Activated CD8-positive, alpha-beta T cell treated with anti-CD3 and anti-CD28 coated beads for 36 hours (primary cell): ENCODE measurements around the gene CTCFL. TPM values are rescaled to one million over a fixed set of nuclear protein-coding genes. Genes with fewer than 3 reads are reported as not detected.

Source experiments
- ATAC-seq: fragments of 200-7000 bp; cut with Tn5 transposase; one replicate; pipeline ENCODE4 v1.10.0; 2021; ENCODE audit warnings: mild to moderate bottlenecking, moderate library complexity
- CTCF ChIA-PET: fragments of 350-600 bp; sonication (Branson Sonifier 250); formaldehyde crosslinking; loops from one replicate; lab custom pipeline; 2021; ENCODE audit warnings: antibody characterized with exemption; lab: Charles Lee
- POLR2A ChIA-PET: fragments of 350-600 bp; sonication (Branson Sonifier 250); formaldehyde crosslinking; loops from one replicate; lab custom pipeline; 2021; ENCODE audit warnings: antibody characterized with exemption; lab: Charles Lee
- DNase-seq: peaks from one replicate; pipeline ENCODE4 v3.0.0-alpha.2; 2020
- H3K27ac Mint-ChIP-seq: one replicate; pipeline ENCODE4 v1.8.0; 2021; ENCODE audit warnings: mild to moderate bottlenecking, mixed read lengths
- H3K27me3 Mint-ChIP-seq: one replicate; pipeline ENCODE4 v1.8.0; 2021; ENCODE audit warnings: mixed read lengths
- H3K36me3 Mint-ChIP-seq: one replicate; pipeline ENCODE4 v1.8.0; 2021; ENCODE audit warnings: low read depth, mixed read lengths
- H3K4me1 Mint-ChIP-seq: one replicate; pipeline ENCODE4 v1.8.0; 2021; ENCODE audit warnings: low read depth, mixed read lengths
- H3K4me3 Mint-ChIP-seq: one replicate; pipeline ENCODE4 v1.8.0; 2021; ENCODE audit warnings: mild to moderate bottlenecking, moderate library complexity, mixed read lengths
- H3K9me3 Mint-ChIP-seq: one replicate; pipeline ENCODE4 v1.8.0; 2021; ENCODE audit warnings: mixed read lengths
- intact Hi-C: fragments of 100-400 bp; cut with micrococcal nuclease; formaldehyde crosslinking; loops from one replicate; pipeline ENCODE4 v1.10.0; 2022
- total RNA-seq, 2 experiments: library from RNA; stranded (reverse); gene quantifications; one replicate each; pipeline ENCODE4 v1.2.3, GENCODE V29; 2021
- TF ChIP-seq, protein P1 (sequence below): fragments of 200-600 bp; IDR thresholded peaks from one replicate; pipeline ENCODE4 v1.8.0; 2022; ENCODE audit warnings: antibody characterized with exemption, mild to moderate bottlenecking

CTCFL gene
- total RNA-seq, 2 experiments from 2014 or later: not detected

DNA sequence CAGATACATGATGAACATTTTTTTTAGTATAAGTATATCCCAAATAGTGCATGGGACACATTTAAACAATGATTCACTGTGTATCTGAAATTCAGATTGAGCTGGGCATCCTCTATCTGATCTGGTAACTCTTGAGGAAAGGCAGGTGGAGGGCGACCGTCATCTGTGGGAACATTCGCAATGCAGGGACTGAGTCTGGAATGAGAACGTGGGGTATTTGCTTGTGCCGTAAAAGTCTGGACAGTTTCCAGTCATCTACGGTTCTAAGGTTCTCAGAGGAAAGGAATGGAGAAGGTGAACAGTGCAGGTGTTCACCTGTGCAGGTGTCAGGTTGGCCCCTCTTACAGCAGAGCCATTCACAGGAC is 22.6 kb downstream of the CTCFL start:
- H3K27me3 Mint-ChIP-seq: peaks cover 31% of the 10 kb centered on the region
- H3K4me1 Mint-ChIP-seq: peaks cover 7% of the 10 kb centered on the region
- TF ChIP-seq, protein P1, sequence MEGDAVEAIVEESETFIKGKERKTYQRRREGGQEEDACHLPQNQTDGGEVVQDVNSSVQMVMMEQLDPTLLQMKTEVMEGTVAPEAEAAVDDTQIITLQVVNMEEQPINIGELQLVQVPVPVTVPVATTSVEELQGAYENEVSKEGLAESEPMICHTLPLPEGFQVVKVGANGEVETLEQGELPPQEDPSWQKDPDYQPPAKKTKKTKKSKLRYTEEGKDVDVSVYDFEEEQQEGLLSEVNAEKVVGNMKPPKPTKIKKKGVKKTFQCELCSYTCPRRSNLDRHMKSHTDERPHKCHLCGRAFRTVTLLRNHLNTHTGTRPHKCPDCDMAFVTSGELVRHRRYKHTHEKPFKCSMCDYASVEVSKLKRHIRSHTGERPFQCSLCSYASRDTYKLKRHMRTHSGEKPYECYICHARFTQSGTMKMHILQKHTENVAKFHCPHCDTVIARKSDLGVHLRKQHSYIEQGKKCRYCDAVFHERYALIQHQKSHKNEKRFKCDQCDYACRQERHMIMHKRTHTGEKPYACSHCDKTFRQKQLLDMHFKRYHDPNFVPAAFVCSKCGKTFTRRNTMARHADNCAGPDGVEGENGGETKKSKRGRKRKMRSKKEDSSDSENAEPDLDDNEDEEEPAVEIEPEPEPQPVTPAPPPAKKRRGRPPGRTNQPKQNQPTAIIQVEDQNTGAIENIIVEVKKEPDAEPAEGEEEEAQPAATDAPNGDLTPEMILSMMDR: no peak
- no peaks in the 10 kb centered on the region for H3K9me3 Mint-ChIP-seq
- no peaks in the 10 kb centered on the region for H3K36me3 Mint-ChIP-seq
- intact Hi-C loops: no loop called here
- ChIA-PET CTCF (interaction anchor here (1.4 to 2.7 kb wide), 4 partner anchors 19 to 121 kb away, joined by 4 to 8 read pairs (median 6); no protein-coding TSS in a partner anchor), POLR2A (interaction anchor here (0.7 to 1.3 kb wide), 2 partner anchors 128 to 1856 kb away, joined by 3 read pairs; no protein-coding TSS in a partner anchor)
- no peak overlapping the region for H3K4me3 Mint-ChIP-seq
- DNase-seq (no peak), ATAC-seq (no peak)
- H3K27ac Mint-ChIP-seq: no peak overlapping the region

DNA sequence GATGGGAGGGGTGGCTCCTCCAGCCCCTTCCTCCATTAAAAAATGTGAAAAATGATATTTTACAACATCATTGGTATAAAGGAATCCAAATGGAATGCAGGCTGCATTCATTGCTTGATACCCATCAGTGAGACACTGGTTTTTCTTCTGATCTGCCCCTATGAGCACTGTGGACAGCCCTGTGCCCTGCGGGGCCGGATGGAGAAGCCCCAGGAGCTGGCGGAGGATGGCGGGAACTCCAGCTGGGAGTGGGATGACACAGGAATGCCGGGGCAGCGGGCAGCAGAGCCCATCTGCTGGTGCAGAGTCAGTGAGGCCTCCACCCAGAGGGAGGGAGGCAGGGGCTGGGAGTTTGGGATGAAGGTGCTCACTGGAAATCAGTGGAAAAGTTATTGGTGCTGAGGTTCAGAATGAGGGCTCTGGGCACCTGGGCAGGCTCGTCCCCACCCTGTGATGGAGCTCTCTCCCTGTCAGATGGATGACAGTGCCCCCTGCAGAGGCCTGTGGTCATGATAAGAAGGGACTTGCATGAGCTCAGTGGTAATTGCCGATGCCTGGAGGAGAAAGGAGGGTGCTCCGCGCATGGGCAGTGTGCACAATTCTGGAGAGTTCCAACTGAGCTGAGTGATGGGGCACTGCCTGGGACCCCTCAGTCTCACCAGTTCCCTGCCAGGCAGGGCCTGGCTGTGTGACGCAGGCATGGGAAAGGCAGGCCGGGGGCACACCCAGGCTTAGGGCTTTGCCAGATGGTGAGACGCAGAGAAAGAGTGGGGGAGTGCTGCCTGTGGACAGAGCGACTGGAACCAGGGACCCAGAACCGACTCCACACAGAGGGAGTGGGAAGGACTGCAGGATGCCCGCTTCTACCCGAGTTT is 23.2 kb downstream of the CTCFL start:
- Mint-ChIP-seq H3K9me3 (no peaks in the 10 kb centered on the region), H3K4me1 (peaks cover 7% of the 10 kb centered on the region), H3K27ac (no peak overlapping the region), H3K27me3 (peaks cover 32% of the 10 kb centered on the region), H3K4me3 (no peak overlapping the region), H3K36me3 (no peaks in the 10 kb centered on the region)
- DNase-seq (no peak), ATAC-seq (no peak)
- ChIA-PET POLR2A (interaction anchor here (0.6 kb wide), 1 partner anchor 25 kb away, joined by 3 read pairs; no protein-coding TSS in a partner anchor), CTCF (interaction anchor here (1.4 to 2.7 kb wide), 4 partner anchors 19 to 120 kb away, joined by 4 to 8 read pairs (median 6); no protein-coding TSS in a partner anchor)
- TF ChIP-seq, protein P1: no peak
- intact Hi-C loops: no loop called here

DNA sequence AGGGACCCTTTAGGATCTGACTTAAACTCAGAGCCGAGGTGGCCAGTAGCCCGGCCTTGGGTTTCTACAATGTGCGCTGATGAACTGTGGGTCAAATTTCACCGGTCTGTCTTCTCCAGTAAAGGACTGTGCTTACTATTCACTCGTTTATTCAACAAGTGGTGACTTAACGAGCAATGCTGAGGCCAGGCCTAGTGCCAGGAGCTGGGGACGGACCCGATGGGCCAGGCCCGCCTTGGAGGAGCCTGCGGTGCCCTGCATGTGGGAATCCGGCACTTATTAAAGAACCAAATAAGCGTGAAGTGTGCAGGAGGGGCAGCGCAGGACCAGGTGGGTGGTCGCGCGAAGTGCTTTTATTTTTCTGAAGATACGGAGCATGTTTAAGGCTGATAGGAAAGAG is 24.0 kb downstream of the CTCFL start:
- POLR2A ChIA-PET: no interaction called here
- CTCF ChIA-PET: interaction anchor here (2.7 kb wide), 1 partner anchor 96 kb away, joined by 7 read pairs; no protein-coding TSS in a partner anchor
- no peaks in the 10 kb centered on the region for H3K36me3 Mint-ChIP-seq
- TF ChIP-seq, protein P1: no peak
- H3K27ac Mint-ChIP-seq: no peak overlapping the region
- ATAC-seq (no peak), DNase-seq (no peak)
- H3K4me1 Mint-ChIP-seq: peaks cover 7% of the 10 kb centered on the region
- H3K4me3 Mint-ChIP-seq: no peak overlapping the region
- H3K9me3 Mint-ChIP-seq: no peaks in the 10 kb centered on the region
- H3K27me3 Mint-ChIP-seq: peaks cover 34% of the 10 kb centered on the region
- intact Hi-C loops: no loop called here

DNA sequence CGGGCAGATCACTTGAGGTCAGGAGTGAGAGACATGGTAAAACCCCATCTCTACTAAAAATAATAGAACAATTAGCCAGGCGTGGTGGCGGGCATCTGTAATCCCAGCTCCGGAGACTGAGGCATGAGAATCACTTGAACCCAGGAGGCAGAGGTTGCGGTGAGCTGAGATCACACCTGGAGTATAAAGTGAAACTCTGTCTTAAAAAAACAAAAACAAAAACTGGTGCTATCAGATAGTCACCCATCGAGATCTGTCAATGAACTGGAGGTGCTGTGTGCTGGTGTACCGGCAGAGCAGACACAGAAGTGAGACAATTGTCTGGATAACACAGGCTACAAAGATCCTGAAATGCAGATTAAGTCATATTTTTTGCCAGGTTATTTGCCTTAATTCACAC is 24.7 kb downstream of the CTCFL start:
- TF ChIP-seq, protein P1: no peak
- Mint-ChIP-seq H3K27me3 (peaks cover 30% of the 10 kb centered on the region), H3K9me3 (no peaks in the 10 kb centered on the region), H3K4me3 (no peak overlapping the region), H3K27ac (no peak overlapping the region), H3K36me3 (no peaks in the 10 kb centered on the region), H3K4me1 (peaks cover 7% of the 10 kb centered on the region)
- no peak for ATAC-seq
- intact Hi-C loops: no loop called here
- POLR2A ChIA-PET: no interaction called here
- no peak for DNase-seq
- CTCF ChIA-PET: interaction anchor here (2.8 to 3.0 kb wide), 2 partner anchors 16 to 27 kb away, joined by 13 to 16 read pairs; no protein-coding TSS in a partner anchor

DNA sequence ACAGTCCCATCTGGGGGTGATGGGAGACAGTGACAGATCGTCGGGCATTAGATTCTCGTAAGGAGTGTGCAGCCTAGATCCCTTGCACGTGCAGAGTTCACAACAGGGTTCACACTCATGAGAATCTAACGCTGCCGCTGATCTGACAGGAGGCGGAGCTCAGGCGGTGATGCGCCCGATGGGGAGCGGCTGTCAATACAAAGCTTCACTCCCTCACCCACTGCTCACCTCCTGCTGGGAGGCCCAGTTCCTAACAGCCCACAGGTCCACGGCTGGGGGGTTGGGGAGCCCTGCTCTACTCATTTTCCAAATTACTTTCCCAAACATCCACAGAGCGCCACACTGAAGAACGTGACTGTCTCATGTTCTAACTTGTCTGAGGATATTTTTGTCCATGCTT is 25.3 kb downstream of the CTCFL start:
- ChIA-PET CTCF (interaction anchor here (1.2 to 3.0 kb wide), 9 partner anchors 16 to 120 kb away, joined by 3 to 35 read pairs (median 13); no protein-coding TSS in a partner anchor), POLR2A (interaction anchor here (1.8 kb wide), 1 partner anchor 107 kb away, joined by 4 read pairs; no protein-coding TSS in a partner anchor)
- Mint-ChIP-seq H3K9me3 (no peaks in the 10 kb centered on the region), H3K27me3 (peaks cover 30% of the 10 kb centered on the region), H3K27ac (no peak overlapping the region), H3K36me3 (no peaks in the 10 kb centered on the region), H3K4me3 (no peak overlapping the region), H3K4me1 (peaks cover 11% of the 10 kb centered on the region)
- ATAC-seq (no peak), DNase-seq (no peak)
- TF ChIP-seq, protein P1: no peak
- intact Hi-C loops: no loop called here
